Neural progenitor cell (in vitro differentiated cells): ENCODE measurements around the gene IPO9.

Source experiments
- CTCF ChIP-seq: fragments of 200-600 bp; sonication (generic); IDR thresholded peaks from 2 replicates; pipeline ENCODE4 v1.5.1; 2017; ENCODE audit warnings: antibody characterized with exemption, mild to moderate bottlenecking
- EZH2 ChIP-seq: fragments of 200-600 bp; sonication (generic); IDR thresholded peaks from 2 replicates; pipeline ENCODE4 v1.6.1; 2017; ENCODE audit warnings: antibody characterized with exemption, mild to moderate bottlenecking, moderate library complexity
- EZH2phosphoT487 ChIP-seq: fragments of 200-600 bp; sonication (generic); IDR thresholded peaks from 2 replicates; pipeline ENCODE4 v1.6.1; 2017; ENCODE audit warnings: antibody characterized with exemption

DNA sequence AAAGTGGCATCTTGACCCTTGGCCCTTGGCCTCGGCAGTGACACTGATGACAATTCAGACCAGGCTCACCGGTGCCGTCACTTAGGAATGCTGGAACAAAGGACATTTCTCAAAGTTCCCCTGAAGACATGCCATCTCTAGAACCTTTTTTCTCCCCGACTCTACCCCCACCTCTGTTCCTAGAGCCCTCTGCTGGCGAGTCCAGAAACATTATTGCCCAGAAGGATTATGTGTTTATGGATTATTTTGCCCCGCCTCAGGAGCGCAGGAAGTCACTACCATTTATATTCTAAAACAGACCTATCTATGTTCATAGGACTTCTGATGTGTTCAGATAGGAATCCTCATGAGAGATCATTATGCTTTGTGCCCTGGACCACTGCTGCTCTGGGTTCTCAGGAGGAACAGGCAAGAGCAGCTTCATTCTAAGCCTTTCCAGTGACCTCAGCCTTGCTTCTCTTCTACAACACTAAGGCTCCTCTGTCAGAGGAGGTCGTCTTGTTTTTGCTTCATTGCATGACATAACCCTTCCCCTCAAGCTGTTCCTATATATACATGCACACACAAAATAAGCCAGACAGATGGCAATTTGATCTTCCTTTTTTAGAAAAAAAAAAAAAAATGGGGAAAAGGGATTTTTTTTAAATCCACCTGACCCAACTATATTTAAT is 47.3 kb downstream of the IPO9 start:
- TF ChIP-seq CTCF (peak; percentile 37), EZH2 (no peak), EZH2phosphoT487 (no peak)
